SU-DHL-6 (cell line): Measurements from ENCODE around the gene APOE.

Experiments
- H2AFZ ChIP-seq: fragments of 200-600 bp; sonication (generic); 2 replicates; pipeline ENCODE4 v1.6.1; 2014; ENCODE audit warnings: low read depth, mild to moderate bottlenecking, moderate library complexity, mixed read lengths, antibody characterized with exemption, low read length; ENCODE audit not compliant: severe bottlenecking
- H3F3A ChIP-seq: fragments of 200-600 bp; shearing (Covaris generic); 2 replicates; pipeline ENCODE4 v1.6.0; 2016; ENCODE audit warnings: antibody characterized with exemption, mild to moderate bottlenecking; ENCODE audit not compliant: insufficient read depth
- H3K27ac ChIP-seq: fragments of 200-600 bp; sonication (generic); 2 replicates; pipeline ENCODE4 v1.5.1; 2016; ENCODE audit warnings: low read depth, mild to moderate bottlenecking, low read length, moderate library complexity, mixed read lengths
- H3K27me3 ChIP-seq: fragments of 200-600 bp; sonication (generic), shearing (Covaris generic); 2 replicates; pipeline ENCODE4 v1.6.0; 2014; ENCODE audit warnings: mild to moderate bottlenecking, low read length
- H3K36me3 ChIP-seq: fragments of 200-600 bp; sonication (generic); 2 replicates; pipeline ENCODE4 v1.6.1; 2014; ENCODE audit warnings: mild to moderate bottlenecking, low read length, mixed read lengths
- H3K4me2 ChIP-seq: fragments of 300-600, 200-600 bp; shearing (Covaris generic), sonication (generic); 2 replicates; pipeline ENCODE4 v1.6.0; 2014; ENCODE audit warnings: low read length, low read depth, mild to moderate bottlenecking; ENCODE audit not compliant: poor library complexity, severe bottlenecking
- H3K4me3 ChIP-seq: fragments of 200-600 bp; sonication (generic); 2 replicates; pipeline ENCODE4 v1.5.1; 2014; ENCODE audit warnings: antibody characterized with exemption, low read length, mild to moderate bottlenecking, mixed read lengths; ENCODE audit not compliant: insufficient read depth, poor library complexity, severe bottlenecking
- H3K79me2 ChIP-seq: fragments of 200-600 bp; sonication (generic); 2 replicates; pipeline ENCODE4 v1.6.1; 2014; ENCODE audit warnings: mild to moderate bottlenecking, low read length, moderate library complexity; ENCODE audit not compliant: insufficient read depth
- H3K9ac ChIP-seq: fragments of 200-600 bp; sonication (generic); 2 replicates; pipeline ENCODE4 v1.7.0; 2014; ENCODE audit warnings: mild to moderate bottlenecking, low read length
- H3K9me2 ChIP-seq: fragments of 200-600 bp; sonication (generic); replicated peaks from 2 replicates; pipeline ENCODE4 v1.6.1; 2014; ENCODE audit warnings: low read length; ENCODE audit not compliant: insufficient read depth
- H3K9me3 ChIP-seq: fragments of 200-600 bp; sonication (generic); 2 replicates; pipeline ENCODE4 v1.6.1; 2014; ENCODE audit warnings: low read length, mixed read lengths; ENCODE audit not compliant: insufficient read depth
- H4K20me1 ChIP-seq: fragments of 200-600 bp; sonication (generic); 2 replicates; pipeline ENCODE4 v1.6.1; 2014; ENCODE audit warnings: low read depth, mild to moderate bottlenecking, antibody characterized with exemption, low read length, moderate library complexity, mixed read lengths
- EZH2phosphoT487 ChIP-seq: fragments of 200-600 bp; sonication (generic), shearing (Covaris generic); conservative IDR thresholded peaks from 2 replicates; pipeline ENCODE4 v1.6.1; 2018; ENCODE audit warnings: mild to moderate bottlenecking, antibody characterized with exemption, low read length, moderate library complexity, mixed read lengths
- TF ChIP-seq, protein P1 (sequence below): fragments of 200-600 bp; sonication (generic); IDR thresholded peaks from one replicate; pipeline ENCODE4 v1.5.1; 2017; ENCODE audit warnings: antibody characterized with exemption, mild to moderate bottlenecking, low read length, moderate library complexity; ENCODE audit not compliant: insufficient read depth, poor library complexity, severe bottlenecking

APOE gene

GRCh38 chr19:44867578-44867977 lies 38.0 kb upstream of the APOE start:
- Histone ChIP-seq H3K4me3 (no peak overlapping the region), H3K79me2 (no peaks in the 10 kb centered on the region), H3K27me3 (no peaks in the 10 kb centered on the region), H3F3A (no peaks in the 10 kb centered on the region), H3K27ac (no peak overlapping the region), H2AFZ (no peak overlapping the region), H3K9ac (no peak overlapping the region), H3K4me2 (no peak overlapping the region), H3K36me3 (no peaks in the 10 kb centered on the region), H3K9me2 (no peaks in the 10 kb centered on the region), H4K20me1 (no peaks in the 10 kb centered on the region), H3K9me3 (no peaks in the 10 kb centered on the region)
- TF ChIP-seq EZH2phosphoT487 = no peak
- TF ChIP-seq, protein P1, sequence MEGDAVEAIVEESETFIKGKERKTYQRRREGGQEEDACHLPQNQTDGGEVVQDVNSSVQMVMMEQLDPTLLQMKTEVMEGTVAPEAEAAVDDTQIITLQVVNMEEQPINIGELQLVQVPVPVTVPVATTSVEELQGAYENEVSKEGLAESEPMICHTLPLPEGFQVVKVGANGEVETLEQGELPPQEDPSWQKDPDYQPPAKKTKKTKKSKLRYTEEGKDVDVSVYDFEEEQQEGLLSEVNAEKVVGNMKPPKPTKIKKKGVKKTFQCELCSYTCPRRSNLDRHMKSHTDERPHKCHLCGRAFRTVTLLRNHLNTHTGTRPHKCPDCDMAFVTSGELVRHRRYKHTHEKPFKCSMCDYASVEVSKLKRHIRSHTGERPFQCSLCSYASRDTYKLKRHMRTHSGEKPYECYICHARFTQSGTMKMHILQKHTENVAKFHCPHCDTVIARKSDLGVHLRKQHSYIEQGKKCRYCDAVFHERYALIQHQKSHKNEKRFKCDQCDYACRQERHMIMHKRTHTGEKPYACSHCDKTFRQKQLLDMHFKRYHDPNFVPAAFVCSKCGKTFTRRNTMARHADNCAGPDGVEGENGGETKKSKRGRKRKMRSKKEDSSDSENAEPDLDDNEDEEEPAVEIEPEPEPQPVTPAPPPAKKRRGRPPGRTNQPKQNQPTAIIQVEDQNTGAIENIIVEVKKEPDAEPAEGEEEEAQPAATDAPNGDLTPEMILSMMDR = no peak

- H3K9ac ChIP-seq = no peak overlapping the region
- H3K4me3 ChIP-seq = no peak overlapping the region
- TF ChIP-seq EZH2phosphoT487 = no peak
- TF ChIP-seq, protein P1 = no peak
- no peaks in the 10 kb centered on the region for H3K27me3 ChIP-seq
- H3K9me3 ChIP-seq = no peaks in the 10 kb centered on the region
- H4K20me1 ChIP-seq = no peaks in the 10 kb centered on the region
- H2AFZ ChIP-seq = no peak overlapping the region
- no peaks in the 10 kb centered on the region for H3K9me2 ChIP-seq
- H3K36me3 ChIP-seq = no peaks in the 10 kb centered on the region
- no peak overlapping the region for H3K4me2 ChIP-seq
- H3K27ac ChIP-seq = no peak overlapping the region
- H3K79me2 ChIP-seq = no peaks in the 10 kb centered on the region
- H3F3A ChIP-seq = no peaks in the 10 kb centered on the region
Observed at GRCh38 chr19:44869733-44870470, 35.7 kb upstream of the APOE start.

- Histone ChIP-seq H4K20me1 (no peaks in the 10 kb centered on the region), H3K36me3 (no peaks in the 10 kb centered on the region), H3K4me2 (no peak overlapping the region), H2AFZ (no peak overlapping the region), H3F3A (no peaks in the 10 kb centered on the region), H3K4me3 (no peak overlapping the region), H3K9ac (no peak overlapping the region), H3K27me3 (no peaks in the 10 kb centered on the region), H3K9me3 (no peaks in the 10 kb centered on the region), H3K9me2 (no peaks in the 10 kb centered on the region), H3K27ac (no peak overlapping the region), H3K79me2 (no peaks in the 10 kb centered on the region)
- TF ChIP-seq, protein P1 = no peak
- TF ChIP-seq EZH2phosphoT487 = no peak
Observed at GRCh38 chr19:44871809-44872208, 33.8 kb upstream of the APOE start.
